Esophagus muscularis mucosa (tissue), 3 donors: ENCODE data around the gene PUSL1.

Experiments used
- POLR2A ChIP-seq: fragments of 450-650 bp; IDR thresholded peaks from one replicate; pipeline ENCODE4 v1.6.1; 2017; ENCODE audit warnings: antibody characterized with exemption, moderate library complexity, mild to moderate bottlenecking, low read depth
- TF ChIP-seq, protein P1 (sequence below), 3 experiments: fragments of 200-600 bp in 2 of 3; fragments of 450-650 bp in 1 of 3; sonication (generic) in 2 of 3; IDR thresholded peaks; one replicate each; pipeline ENCODE4 v1.5.1; 2017 to 2019; ENCODE audit warnings: antibody characterized with exemption in 3 of 3, mild to moderate bottlenecking in 2 of 3, moderate library complexity in 1 of 3

DNA sequence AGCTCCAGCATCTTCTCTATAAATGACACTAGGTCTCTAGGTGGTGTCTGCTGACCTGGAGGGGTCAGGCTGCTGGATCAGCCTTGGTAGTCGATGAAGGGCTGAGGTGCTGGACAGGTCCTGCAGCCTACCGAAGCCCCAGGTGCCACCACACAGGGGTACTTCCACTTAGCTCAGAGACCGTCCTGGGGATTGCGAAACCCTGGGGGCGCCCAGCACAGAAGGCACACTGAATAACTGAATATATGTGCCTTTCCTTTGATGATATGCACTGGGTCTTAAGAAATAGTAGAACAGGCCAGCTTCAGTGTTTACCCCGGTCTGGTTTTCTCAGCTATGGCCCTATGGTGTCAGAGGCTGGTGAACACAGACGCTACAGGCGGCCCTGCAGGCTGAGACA, 45.6 kb upstream of the PUSL1 start:
- TF ChIP-seq, protein P1, sequence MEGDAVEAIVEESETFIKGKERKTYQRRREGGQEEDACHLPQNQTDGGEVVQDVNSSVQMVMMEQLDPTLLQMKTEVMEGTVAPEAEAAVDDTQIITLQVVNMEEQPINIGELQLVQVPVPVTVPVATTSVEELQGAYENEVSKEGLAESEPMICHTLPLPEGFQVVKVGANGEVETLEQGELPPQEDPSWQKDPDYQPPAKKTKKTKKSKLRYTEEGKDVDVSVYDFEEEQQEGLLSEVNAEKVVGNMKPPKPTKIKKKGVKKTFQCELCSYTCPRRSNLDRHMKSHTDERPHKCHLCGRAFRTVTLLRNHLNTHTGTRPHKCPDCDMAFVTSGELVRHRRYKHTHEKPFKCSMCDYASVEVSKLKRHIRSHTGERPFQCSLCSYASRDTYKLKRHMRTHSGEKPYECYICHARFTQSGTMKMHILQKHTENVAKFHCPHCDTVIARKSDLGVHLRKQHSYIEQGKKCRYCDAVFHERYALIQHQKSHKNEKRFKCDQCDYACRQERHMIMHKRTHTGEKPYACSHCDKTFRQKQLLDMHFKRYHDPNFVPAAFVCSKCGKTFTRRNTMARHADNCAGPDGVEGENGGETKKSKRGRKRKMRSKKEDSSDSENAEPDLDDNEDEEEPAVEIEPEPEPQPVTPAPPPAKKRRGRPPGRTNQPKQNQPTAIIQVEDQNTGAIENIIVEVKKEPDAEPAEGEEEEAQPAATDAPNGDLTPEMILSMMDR (IDR thresholded peaks at IDR 0.05), result no peak
- TF ChIP-seq POLR2A, result no peak
